Uterus (tissue), 4 donors: ENCODE results near the gene ADK. TPM values are rescaled to one million over a fixed set of nuclear protein-coding genes. Genes with fewer than 3 reads are reported as not detected.

ENCODE experiments used
- DNase-seq, 2 donors: peaks; one replicate each; pipeline ENCODE4 v3.0.0-alpha.2; 2019 to 2020
- H3K27ac ChIP-seq, 2 donors: fragments of 200-600 bp; sonication (generic); 1 replicate in 1 of 2; 2 replicates in 1 of 2; pipeline ENCODE4 v1.5.1; 2016 to 2018
- H3K27me3 ChIP-seq, 2 donors: fragments of 200-600 bp; sonication (generic); one replicate each; pipeline ENCODE4 v1.5.1; 2018 to 2019; ENCODE audit warnings: control low read depth in 1 of 2
- H3K36me3 ChIP-seq, 2 donors: fragments of 200-600 bp; sonication (generic); one replicate each; pipeline ENCODE4 v1.5.1; 2019; ENCODE audit warnings: control low read depth in 1 of 2
- H3K4me1 ChIP-seq, 2 donors: fragments of 200-600 bp; sonication (generic); one replicate each; pipeline ENCODE4 v1.5.1; 2018 to 2019; ENCODE audit warnings: control low read depth in 1 of 2
- H3K4me3 ChIP-seq, 2 donors: fragments of 200-600 bp; sonication (generic); 1 replicate in 1 of 2; 2 replicates in 1 of 2; pipeline ENCODE4 v1.5.1; 2018 to 2019; ENCODE audit warnings: mild to moderate bottlenecking in 1 of 2
- H3K9me3 ChIP-seq, 2 donors: fragments of 200-600 bp; sonication (generic); one replicate each; pipeline ENCODE4 v1.5.1; 2019; ENCODE audit warnings: control low read depth in 1 of 2
- CTCF ChIP-seq, 4 experiments: fragments of 200-600 bp in 2 of 4; fragments of 450-650 bp in 2 of 4; sonication (generic) in 2 of 4; IDR thresholded peaks; one replicate each; pipeline ENCODE4 v1.5.1; 2016 to 2019; ENCODE audit warnings: antibody characterized with exemption in 4 of 4, mild to moderate bottlenecking in 2 of 4, moderate library complexity in 1 of 4
- POLR2A ChIP-seq, 2 donors: fragments of 450-650 bp; IDR thresholded peaks; one replicate each; pipeline ENCODE4 v1.6.1; 2016; ENCODE audit warnings: antibody characterized with exemption in 2 of 2, mild to moderate bottlenecking in 1 of 2, moderate library complexity in 1 of 2
- intact Hi-C: fragments of 100-400 bp; cut with DNase I; formaldehyde crosslinking; loops from one replicate; pipeline ENCODE4 v1.15.1; 2023; ENCODE audit warnings: low total_unique reads
- total RNA-seq, 4 donors: library from RNA; depleted of rRNA in 3 of 4; stranded (reverse); fragments of >200 nt in 3 of 4; gene quantifications; one replicate each; pipeline versions ENCODE4 v1.1.0 to v1.2.4, GENCODE V29; 2014 to 2023
- donor health status: DM: yes; HTN: yes; CAD: no.

The ADK gene
- total RNA-seq, 4 donors from 2014 or later, result 12.6 to 41.1 (median 19.0) TPM

- Histone ChIP-seq H3K9me3 (no peaks in the 10 kb centered on the region), H3K27me3 (no peaks in the 10 kb centered on the region), H3K4me1 (no peaks in the 10 kb centered on the region), H3K27ac (no peak overlapping the region), H3K4me3 (no peak overlapping the region), H3K36me3 (no peaks in the 10 kb centered on the region)
- no peak for DNase-seq
- TF ChIP-seq CTCF (IDR thresholded peaks at IDR 0.05) (no peak), POLR2A (IDR thresholded peaks at IDR 0.05) (no peak)
- intact Hi-C loops, result no loop called here
Observed at GRCh38 chr10:74276416-74276815, 125.4 kb downstream of the ADK start.

- H3K9me3 ChIP-seq, result no peaks in the 10 kb centered on the region
- intact Hi-C loops, result no loop called here
- H3K27me3 ChIP-seq, result no peaks in the 10 kb centered on the region
- TF ChIP-seq CTCF (IDR thresholded peaks at IDR 0.05) (no peak), POLR2A (IDR thresholded peaks at IDR 0.05) (no peak)
- H3K4me1 ChIP-seq, result no peaks in the 10 kb centered on the region
- H3K4me3 ChIP-seq, result no peak overlapping the region
- no peak for DNase-seq
- no peak overlapping the region for H3K27ac ChIP-seq
- H3K36me3 ChIP-seq, result no peaks in the 10 kb centered on the region
Observed at GRCh38 chr10:74282151-74282847, 131.3 kb downstream of the ADK start.

DNA sequence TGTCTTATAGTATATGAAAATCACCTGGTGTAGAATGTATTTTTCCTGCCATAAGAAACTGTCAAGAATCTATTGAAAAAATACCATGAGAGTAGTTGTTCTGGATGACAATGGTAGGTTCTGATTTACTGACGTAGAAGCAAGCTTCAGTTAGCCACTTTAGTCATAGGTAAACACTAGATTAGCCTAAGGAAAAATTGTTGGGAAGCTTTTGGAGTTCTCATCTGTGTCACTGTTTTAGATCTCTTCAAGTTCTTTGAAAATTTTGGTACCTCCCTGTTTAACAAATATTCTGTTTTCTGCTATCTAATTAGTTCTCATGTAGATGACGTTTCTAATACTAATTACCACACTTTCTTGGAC is 131.8 kb downstream of the ADK start:
- Histone ChIP-seq H3K4me1 (no peaks in the 10 kb centered on the region), H3K9me3 (no peaks in the 10 kb centered on the region), H3K27ac (no peak overlapping the region), H3K4me3 (no peak overlapping the region), H3K27me3 (no peaks in the 10 kb centered on the region), H3K36me3 (no peaks in the 10 kb centered on the region)
- no peak for DNase-seq
- intact Hi-C loops, result no loop called here
- no peak for TF ChIP-seq CTCF (IDR thresholded peaks at IDR 0.05)

DNA sequence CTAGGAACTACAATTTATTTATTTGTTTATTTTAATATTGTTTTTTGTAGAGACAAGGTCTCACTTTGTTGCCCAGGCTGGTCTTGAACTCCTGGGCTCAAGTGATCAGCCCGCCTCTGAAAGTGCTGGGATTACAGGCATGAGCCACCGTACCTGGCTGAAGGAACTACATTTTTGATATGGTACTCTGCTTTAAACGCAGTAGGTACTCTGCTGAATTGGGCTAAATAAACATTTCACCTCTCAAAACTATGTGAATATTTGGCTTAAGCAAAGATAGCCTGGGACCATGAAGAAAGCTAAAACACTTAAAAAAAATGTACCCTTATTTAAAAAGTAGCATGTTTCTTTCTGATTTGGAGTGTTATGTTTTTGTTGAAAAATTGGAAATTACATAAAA is 138.2 kb downstream of the ADK start:
- no peak overlapping the region for H3K4me3 ChIP-seq
- H3K27me3 ChIP-seq, result no peaks in the 10 kb centered on the region
- no peaks in the 10 kb centered on the region for H3K36me3 ChIP-seq
- no peak for DNase-seq
- H3K4me1 ChIP-seq, result peaks cover 0 to 2% of the 10 kb centered on the region in 2 donors
- intact Hi-C loops, result no loop called here
- H3K9me3 ChIP-seq, result no peaks in the 10 kb centered on the region
- H3K27ac ChIP-seq, result peak overlapping the region; percentile 74 to 86
- no peak for TF ChIP-seq CTCF (IDR thresholded peaks at IDR 0.05)
- TF ChIP-seq POLR2A (IDR thresholded peaks at IDR 0.05), result no peak

DNA sequence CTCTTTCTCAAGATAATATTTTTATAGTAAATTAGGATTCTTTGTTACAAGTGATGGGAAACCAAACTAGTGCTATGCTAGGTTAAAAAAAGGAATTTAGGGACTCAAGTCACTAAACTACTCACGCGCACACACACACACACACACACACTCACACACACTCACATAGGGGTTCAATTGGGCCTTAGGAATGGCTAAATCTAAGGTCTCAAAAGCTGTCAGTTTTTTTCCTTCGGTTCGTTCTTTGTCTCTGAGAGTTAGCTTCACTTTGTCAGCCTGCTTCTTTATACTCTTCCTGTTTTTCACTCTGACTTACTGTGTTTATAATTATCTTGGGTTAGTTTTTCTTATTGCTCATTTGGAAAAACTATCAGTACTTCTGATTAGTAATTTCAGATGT is 138.9 kb downstream of the ADK start:
- no peaks in the 10 kb centered on the region for H3K36me3 ChIP-seq
- TF ChIP-seq CTCF (IDR thresholded peaks at IDR 0.05) (no peak), POLR2A (IDR thresholded peaks at IDR 0.05) (no peak)
- intact Hi-C loops, result no loop called here
- no peak for DNase-seq
- no peaks in the 10 kb centered on the region for H3K27me3 ChIP-seq
- peaks cover 0 to 2% of the 10 kb centered on the region in 2 donors for H3K4me1 ChIP-seq
- peak overlapping the region; percentile 3 to 9 for H3K4me3 ChIP-seq
- no peaks in the 10 kb centered on the region for H3K9me3 ChIP-seq
- H3K27ac ChIP-seq, result peak overlapping the region; percentile 74 to 86
